Esophagus muscularis mucosa (tissue), 4 donors: ENCODE results near the gene SOX5. TPM values are rescaled to one million over a fixed set of nuclear protein-coding genes. Genes with fewer than 3 reads are reported as not detected.

ENCODE experiments used
- DNase-seq: peaks from one replicate; pipeline ENCODE4 v3.0.0-alpha.2; 2017; ENCODE audit errors: extremely low spot score
- H3K27ac ChIP-seq, 4 donors: fragments of 200-600 bp; sonication (generic); replicated peaks in 1 of 4; 1 replicate in 3 of 4; 2 replicates in 1 of 4; pipeline ENCODE4 v1.5.1; 2016 to 2019; ENCODE audit warnings: mild to moderate bottlenecking in 1 of 4
- H3K27me3 ChIP-seq, 4 donors: fragments of 200-600 bp; sonication (generic); one replicate each; pipeline versions ENCODE4 v1.5.1 to v1.6.0; 2016 to 2019
- H3K36me3 ChIP-seq, 4 donors: fragments of 200-600 bp; sonication (generic); one replicate each; pipeline ENCODE4 v1.5.1; 2016 to 2019
- H3K4me1 ChIP-seq, 4 donors: fragments of 200-600 bp; sonication (generic); one replicate each; pipeline ENCODE4 v1.5.1; 2016 to 2019
- H3K4me3 ChIP-seq, 4 donors: fragments of 200-600 bp; sonication (generic); 1 replicate in 2 of 4; 2 replicates in 2 of 4; pipeline ENCODE4 v1.5.1; 2016 to 2019; ENCODE audit warnings: mild to moderate bottlenecking in 4 of 4, moderate library complexity in 1 of 4
- H3K9me3 ChIP-seq, 4 donors: fragments of 200-600 bp; sonication (generic); 1 replicate in 3 of 4; 2 replicates in 1 of 4; pipeline ENCODE4 v1.5.1; 2016 to 2019
- CTCF ChIP-seq, 3 experiments: fragments of 200-600 bp in 2 of 3; fragments of 450-650 bp in 1 of 3; sonication (generic) in 2 of 3; IDR thresholded peaks; one replicate each; pipeline ENCODE4 v1.5.1; 2017 to 2019; ENCODE audit warnings: antibody characterized with exemption in 3 of 3, mild to moderate bottlenecking in 2 of 3, moderate library complexity in 1 of 3
- EP300 ChIP-seq: sonication (generic); formaldehyde crosslinking; IDR thresholded peaks from one replicate; pipeline ENCODE4 v1.6.1; 2017; ENCODE audit warnings: antibody characterized with exemption
- POLR2A ChIP-seq: fragments of 450-650 bp; IDR thresholded peaks from one replicate; pipeline ENCODE4 v1.6.1; 2017; ENCODE audit warnings: antibody characterized with exemption, moderate library complexity, mild to moderate bottlenecking, low read depth
- POLR2AphosphoS5 ChIP-seq, 2 donors: sonication (generic); formaldehyde crosslinking; IDR thresholded peaks; one replicate each; pipeline ENCODE4 v1.6.1; 2017; ENCODE audit warnings: antibody characterized with exemption in 2 of 2
- WGBS: methylation state at CpG from one replicate; pipeline ENCODE4 v1.1.5; 2018; 5-methylcytosine and 5-hydroxymethylcytosine counted together
- intact Hi-C: fragments of 100-400 bp; cut with DNase I; formaldehyde crosslinking; loops from one replicate; pipeline ENCODE4 v1.15.1; 2023
- total RNA-seq, 4 donors: library from RNA; depleted of rRNA; stranded (reverse); fragments of >200 nt; gene quantifications; one replicate each; pipeline versions ENCODE4 v1.1.0 to v1.2.1, GENCODE V29; 2016

SOX5 gene
- total RNA-seq, 4 donors from 2014 or later = 7.1 to 11.6 (median 8.8) TPM

GRCh38 chr12:23753628-23754365, 195.7 kb downstream of the SOX5 start:
- Histone ChIP-seq H3K36me3 (no peaks in the 10 kb centered on the region), H3K27ac (no peak overlapping the region), H3K4me1 (no peaks in the 10 kb centered on the region), H3K9me3 (no peaks in the 10 kb centered on the region), H3K4me3 (no peak overlapping the region), H3K27me3 (no peaks in the 10 kb centered on the region)
- intact Hi-C loops = no loop called here
- DNase-seq = no peak
- TF ChIP-seq POLR2AphosphoS5 (IDR thresholded peaks at IDR 0.05) (no peak), CTCF (IDR thresholded peaks at IDR 0.05) (no peak), POLR2A (no peak), EP300 (no peak)
- WGBS = 73% methylated on average over 5 of the region's 5 CpGs

DNA sequence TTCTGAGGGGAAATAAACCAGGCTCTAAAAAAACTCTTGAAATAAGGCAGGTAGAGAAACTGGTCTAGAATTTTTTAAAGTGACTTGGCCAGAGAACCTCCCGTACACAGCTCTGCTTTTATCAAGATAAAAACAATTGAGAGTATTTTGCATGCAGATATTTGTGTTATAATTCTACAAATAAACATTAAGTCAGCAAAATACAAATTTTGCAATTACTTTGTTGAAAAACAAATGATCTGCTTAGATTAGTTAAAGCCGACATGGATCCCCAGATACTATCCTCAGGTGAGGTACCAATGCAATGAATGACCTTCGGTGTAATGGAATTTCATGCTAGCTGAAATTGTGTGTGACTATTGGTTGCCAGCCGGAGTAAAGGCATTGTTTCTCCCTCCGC, 197.2 kb downstream of the SOX5 start:
- H3K36me3 ChIP-seq = no peaks in the 10 kb centered on the region
- intact Hi-C loops = no loop called here
- TF ChIP-seq POLR2A (no peak), CTCF (IDR thresholded peaks at IDR 0.05) (no peak), EP300 (no peak), POLR2AphosphoS5 (IDR thresholded peaks at IDR 0.05) (no peak)
- no peak for DNase-seq
- whole genome bisulfite sequencing = 96% methylated on average over 5 of the region's 5 CpGs
- H3K9me3 ChIP-seq = no peaks in the 10 kb centered on the region
- no peak overlapping the region for H3K27ac ChIP-seq
- no peak overlapping the region for H3K4me3 ChIP-seq
- H3K27me3 ChIP-seq = no peaks in the 10 kb centered on the region
- no peaks in the 10 kb centered on the region for H3K4me1 ChIP-seq

- Histone ChIP-seq H3K4me1 (no peaks in the 10 kb centered on the region), H3K27ac (no peak overlapping the region), H3K27me3 (no peaks in the 10 kb centered on the region), H3K9me3 (no peaks in the 10 kb centered on the region), H3K36me3 (no peaks in the 10 kb centered on the region), H3K4me3 (no peak overlapping the region)
- TF ChIP-seq POLR2A = no peak
- TF ChIP-seq POLR2AphosphoS5 (IDR thresholded peaks at IDR 0.05) = no peak
- no peak for TF ChIP-seq EP300
- TF ChIP-seq CTCF (IDR thresholded peaks at IDR 0.05) = no peak
- DNase-seq = no peak
- 85% methylated on average over 1 of the region's 1 CpG for WGBS
- intact Hi-C loops = no loop called here
Measured at GRCh38 chr12:23751641-23752040, 197.8 kb downstream of the SOX5 start.

GRCh38 chr12:23750923-23751322, 198.5 kb downstream of the SOX5 start:
- Histone ChIP-seq H3K27ac (no peak overlapping the region), H3K4me1 (no peaks in the 10 kb centered on the region), H3K27me3 (no peaks in the 10 kb centered on the region), H3K9me3 (no peaks in the 10 kb centered on the region), H3K4me3 (no peak overlapping the region), H3K36me3 (no peaks in the 10 kb centered on the region)
- 93% methylated on average over 3 of the region's 3 CpGs for WGBS
- no peak for DNase-seq
- TF ChIP-seq POLR2A (no peak), EP300 (no peak), POLR2AphosphoS5 (IDR thresholded peaks at IDR 0.05) (no peak), CTCF (IDR thresholded peaks at IDR 0.05) (no peak)
- intact Hi-C loops = no loop called here

DNA sequence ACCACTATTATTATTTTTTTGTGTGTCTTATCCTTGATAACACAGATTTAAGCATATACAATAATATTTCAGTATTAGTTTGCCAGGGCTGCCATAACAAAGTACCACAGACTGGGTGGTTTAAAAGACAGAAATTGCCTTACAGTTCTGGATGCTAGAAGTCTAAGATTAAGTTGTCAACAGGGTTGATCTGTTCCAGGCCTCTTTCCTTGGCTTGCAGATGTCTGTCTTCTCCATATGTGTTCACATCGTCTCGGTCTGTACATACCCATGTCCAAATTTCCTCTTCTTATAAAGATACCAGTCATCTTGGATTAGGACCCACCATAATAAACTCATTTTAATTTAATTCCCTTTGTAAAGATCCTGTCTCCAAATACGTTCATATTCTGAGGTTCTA, 204.8 kb downstream of the SOX5 start:
- DNase-seq = no peak

More for the DNA sequence above, 204.8 kb downstream of the SOX5 start:
- intact Hi-C loops = no loop called here
- Histone ChIP-seq H3K27me3 (no peaks in the 10 kb centered on the region), H3K4me1 (no peaks in the 10 kb centered on the region), H3K36me3 (no peaks in the 10 kb centered on the region), H3K4me3 (no peak overlapping the region), H3K9me3 (no peaks in the 10 kb centered on the region), H3K27ac (no peak overlapping the region)
- TF ChIP-seq CTCF (IDR thresholded peaks at IDR 0.05) (no peak), POLR2A (no peak), POLR2AphosphoS5 (IDR thresholded peaks at IDR 0.05) (no peak), EP300 (no peak)
- WGBS = 67% methylated on average over 3 of the region's 3 CpGs
